Heart left ventricle (tissue), 13 donors: ENCODE data around the gene TBC1D22B.

Experiments used
- CTCF ChIP-seq, 12 donors: fragments of 200-600 bp; sonication (generic) in 4 of 12; IDR thresholded peaks; one replicate each; pipeline versions ENCODE4 v1.5.0 to v1.8.0; 2018 to 2022; ENCODE audit warnings: antibody characterized with exemption in 12 of 12, mild to moderate bottlenecking in 5 of 12
- POLR2A ChIP-seq, 2 donors: fragments of 450-650 bp; IDR thresholded peaks; one replicate each; pipeline ENCODE4 v1.6.1; 2017; ENCODE audit warnings: antibody characterized with exemption in 2 of 2, mild to moderate bottlenecking in 2 of 2, moderate library complexity in 2 of 2
- donor health status: ischemic (EF 13 %, LVEDD 7.1; RV severe dilation, severe dysfunction).
- donor health status: DM: no; HTN: yes; CAD: no.
- donor health status: DM: no; HTN: no; CAD: no.
- donor health status: ischemic (EF 25% LVEDD 6.9; RV normal size, moderate dysfunction).
- donor health status: ischemic (EF 25% LVEDD 5.7; RV mildly dilated, moderate dysfunction).
- donor health status: ischemic (EF 35%, LVEDD 5.7; RV mildly dilated, moderate dysfunction).
- donor health status: nonischemic (EF 11% LVEDD 7.7; RV severe dilation, severe dysfunction).
- donor health status: DM: yes; HTN: yes; CAD: no.
- donor health status: PGD.
- donor health status: ischemic (EF 29% LVEDD 5.4; RV normal size, mild dysfunction).
- donor health status: nonischemic (EF 23%, LVEDD 6.1; RV moderate dilation, normal function).

GRCh38 chr6:37321101-37321500, 63.5 kb downstream of the TBC1D22B start:
- no peak for TF ChIP-seq CTCF (IDR thresholded peaks at IDR 0.05)
- TF ChIP-seq POLR2A (IDR thresholded peaks at IDR 0.05), result no peak
